ENCODE measurements around the gene MPHOSPH9. TPM values are rescaled to one million over a fixed set of nuclear protein-coding genes. Genes with fewer than 3 reads are reported as not detected.
"Not testable (repeated sequence)": the region's sequence is repeated elsewhere in the genome, so short reads cannot be mapped to it uniquely, and the experiment has no call there.

Gene MPHOSPH9
- total RNA-seq, 1 experiment from 2014 or later, result 44.9 TPM

DNA sequence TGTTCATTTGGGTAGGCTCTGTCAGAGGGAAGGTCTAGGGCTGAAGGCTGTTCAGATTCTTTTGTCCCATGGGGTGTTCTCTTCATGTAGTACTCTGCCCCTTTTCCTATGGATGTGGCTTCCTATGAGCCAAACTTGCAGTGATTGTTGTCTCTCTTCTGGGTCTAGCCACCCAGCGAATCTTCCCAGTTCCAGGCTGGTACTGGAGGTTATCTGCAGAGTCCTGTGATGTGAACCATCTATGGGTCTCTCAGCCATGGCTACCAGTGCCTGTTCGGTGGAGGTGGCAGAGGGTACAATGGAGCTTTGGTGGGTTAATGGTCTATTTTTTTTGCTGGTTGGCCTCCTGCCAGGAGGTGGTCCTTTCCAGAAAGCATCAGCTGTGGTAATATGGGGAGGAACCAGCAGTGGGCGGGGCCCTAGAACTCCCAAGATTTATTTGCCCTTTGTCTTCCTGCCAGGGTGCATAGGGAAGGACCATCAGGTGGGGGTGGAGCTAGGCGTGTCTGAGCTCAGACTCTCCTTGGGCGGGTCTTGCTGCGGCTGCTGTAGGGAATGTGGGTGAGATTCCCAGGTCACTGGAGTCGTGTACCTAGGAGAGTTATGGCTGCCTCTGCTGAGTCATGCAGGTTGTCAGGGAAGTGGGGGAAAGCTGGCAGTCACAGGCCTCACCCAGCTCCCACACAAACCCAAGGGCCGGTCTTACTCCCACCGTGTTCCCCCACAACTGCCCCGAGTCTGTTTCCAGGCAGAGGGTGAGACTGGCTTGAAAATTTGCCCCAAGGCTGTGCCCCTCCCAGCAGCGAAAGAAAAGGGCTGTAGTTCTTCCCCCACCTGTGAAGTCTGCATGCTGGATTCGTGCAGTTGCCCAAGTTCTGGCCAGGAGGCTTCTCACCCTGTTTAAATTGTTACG is 17.8 kb upstream of the MPHOSPH9 start:
- peak overlapping the region; percentile 77 for H3K27ac ChIP-seq (ENCODE audit: low read depth, low read length)
- POLR2A ChIA-PET, result interaction anchor here (1.0 to 1.9 kb wide), 3 partner anchors 9 to 18 kb away, joined by 5 to 13 read pairs (median 5); partner anchors contain the start of genes MPHOSPH9 and MTRFR
- H3K36me3 ChIP-seq (ENCODE audit: control insufficient read depth in 1 of 2, insufficient read depth in 2 of 2, low read length in 2 of 2), result peaks cover 4 to 13% of the 10 kb centered on the region in 2 experiments; a peak in 3 of 4 replicates
- H4K20me1 ChIP-seq (ENCODE audit: insufficient read depth), result no peaks in the 10 kb centered on the region
- ATAC-seq (peak; percentile 87), DNase-seq (ENCODE audit: low read depth, low spot score) (peak; percentile 69)
- H3K4me1 ChIP-seq (ENCODE audit: control insufficient read depth in 1 of 2, insufficient read depth in 2 of 2, low read length in 2 of 2), result peaks cover 19 to 29% of the 10 kb centered on the region in 2 experiments
- RAD21 ChIA-PET (ENCODE audit: low non-redundant PET in 1 of 2, low total read pairs in 2 of 2, uncharacterized antibody in 2 of 2, unreplicated experiment in 2 of 2), result no interaction called here
- H3K27me3 ChIP-seq (ENCODE audit: insufficient read depth, low read length), result no peaks in the 10 kb centered on the region
- CTCF ChIA-PET, result interaction anchor here (1.3 to 1.4 kb wide), 2 partner anchors 13 to 115 kb away, joined by 3 to 7 read pairs; no protein-coding TSS in a partner anchor
- intact Hi-C loops (cut with micrococcal nuclease), result no loop called here
- TSS peak; percentile 41 for BruUV-seq (replicated peaks)
- no peaks in the 10 kb centered on the region for H3K9me2 ChIP-seq (ENCODE audit: insufficient read depth)
- H3K4me3 ChIP-seq (replicated peaks in 1 of 2; ENCODE audit: low read depth in 1 of 2, low read length in 2 of 2), result peak overlapping the region in 1 of 2 experiments; percentile 39; a peak in 2 of 4 replicates
- no peaks in the 10 kb centered on the region for H3K9me3 ChIP-seq (ENCODE audit: control insufficient read depth in 1 of 2, insufficient read depth in 1 of 2, low read depth in 1 of 2, low read length in 2 of 2)
- H2AFZ ChIP-seq (ENCODE audit: low read depth, low read length, poor library complexity, severe bottlenecking), result no peak overlapping the region
- H3K79me2 ChIP-seq (ENCODE audit: insufficient read depth, low read length), result peaks cover 72% of the 10 kb centered on the region
- TF ChIP-seq SIN3A (IDR thresholded peaks at IDR 0.05; ENCODE audit: low read depth) (no peak), POLR2AphosphoS5 (IDR thresholded peaks at IDR 0.05; ENCODE audit: low read depth, low read length) (peak; percentile 38; the same call in 1 of the 2 replicates)
- H3K9ac ChIP-seq (ENCODE audit: low read length), result peak overlapping the region; percentile 65
- H3K4me2 ChIP-seq (ENCODE audit: low read length), result peak overlapping the region; percentile 71

GRCh38 chr12:123248996-123249741 is 16.2 kb upstream of the MPHOSPH9 start:
- Histone ChIP-seq H3K79me2 (ENCODE audit: insufficient read depth, low read length) (peaks cover 77% of the 10 kb centered on the region), H3K27ac (ENCODE audit: low read depth, low read length) (peak overlapping the region; percentile 8; the same call in 1 of the 2 replicates), H3K4me1 (ENCODE audit: control insufficient read depth in 1 of 2, insufficient read depth in 2 of 2, low read length in 2 of 2) (peaks cover 19 to 29% of the 10 kb centered on the region in 2 experiments)
- DNase-seq (ENCODE audit: low read depth, low spot score); H3K27me3 ChIP-seq (ENCODE audit: insufficient read depth, low read length); H2AFZ ChIP-seq (ENCODE audit: low read depth, low read length, poor library complexity, severe bottlenecking); H3K4me2 ChIP-seq (ENCODE audit: low read length); H3K9me3 ChIP-seq (ENCODE audit: control insufficient read depth in 1 of 2, insufficient read depth in 1 of 2, low read depth in 1 of 2, low read length in 2 of 2); ATAC-seq; RAD21 ChIA-PET (ENCODE audit: low non-redundant PET in 1 of 2, low total read pairs in 2 of 2, uncharacterized antibody in 2 of 2, unreplicated experiment in 2 of 2); H3K9me2 ChIP-seq (ENCODE audit: insufficient read depth); H4K20me1 ChIP-seq (ENCODE audit: insufficient read depth); BruUV-seq (replicated peaks); intact Hi-C loops (cut with micrococcal nuclease); H3K9ac ChIP-seq (ENCODE audit: low read length); H3K4me3 ChIP-seq (replicated peaks in 1 of 2; ENCODE audit: low read depth in 1 of 2, low read length in 2 of 2); H3K36me3 ChIP-seq (ENCODE audit: control insufficient read depth in 1 of 2, insufficient read depth in 2 of 2, low read length in 2 of 2): not testable (repeated sequence)
- POLR2A ChIA-PET, result interaction anchor here (3.0 kb wide), 1 partner anchor 16 kb away, joined by 19 read pairs; the partner anchor contains the start of genes MPHOSPH9 and MTRFR
- CTCF ChIA-PET, result interaction anchor here (0.8 to 0.9 kb wide), 2 partner anchors 11 to 16 kb away, joined by 3 read pairs; partner anchors contain the start of genes MPHOSPH9 and MTRFR

DNA sequence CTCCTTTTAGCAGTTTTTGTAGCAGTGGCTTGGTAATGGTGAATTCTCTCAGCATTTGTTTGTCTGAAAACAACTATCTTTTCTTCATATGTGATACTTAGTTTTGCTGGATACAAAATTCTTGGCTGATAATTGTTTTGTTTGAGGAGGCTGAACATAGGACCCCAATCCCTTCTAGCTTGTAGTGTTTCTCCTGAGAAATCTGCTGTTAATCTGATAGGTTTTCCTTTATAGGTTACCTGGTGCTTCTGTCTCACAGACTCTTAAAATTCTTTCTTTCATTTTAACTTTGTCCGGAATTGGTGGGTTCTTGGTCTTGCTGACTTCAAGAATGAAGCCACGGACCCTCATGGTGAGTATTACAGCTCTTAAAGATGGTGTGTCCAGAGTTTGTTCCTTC is 15.2 kb upstream of the MPHOSPH9 start:
- H3K4me2 ChIP-seq (ENCODE audit: low read length); H3K4me3 ChIP-seq (replicated peaks in 1 of 2; ENCODE audit: low read depth in 1 of 2, low read length in 2 of 2); H2AFZ ChIP-seq (ENCODE audit: low read depth, low read length, poor library complexity, severe bottlenecking); H3K9ac ChIP-seq (ENCODE audit: low read length); H4K20me1 ChIP-seq (ENCODE audit: insufficient read depth); BruUV-seq (replicated peaks); intact Hi-C loops (cut with micrococcal nuclease); H3K9me3 ChIP-seq (ENCODE audit: control insufficient read depth in 1 of 2, insufficient read depth in 1 of 2, low read depth in 1 of 2, low read length in 2 of 2); RAD21 ChIA-PET (ENCODE audit: low non-redundant PET in 1 of 2, low total read pairs in 2 of 2, uncharacterized antibody in 2 of 2, unreplicated experiment in 2 of 2); ATAC-seq; H3K27ac ChIP-seq (ENCODE audit: low read depth, low read length); DNase-seq (ENCODE audit: low read depth, low spot score); H3K9me2 ChIP-seq (ENCODE audit: insufficient read depth); H3K36me3 ChIP-seq (ENCODE audit: control insufficient read depth in 1 of 2, insufficient read depth in 2 of 2, low read length in 2 of 2); H3K27me3 ChIP-seq (ENCODE audit: insufficient read depth, low read length): not testable (repeated sequence)
- peaks cover 19 to 29% of the 10 kb centered on the region in 2 experiments for H3K4me1 ChIP-seq (ENCODE audit: control insufficient read depth in 1 of 2, insufficient read depth in 2 of 2, low read length in 2 of 2)
- ChIA-PET POLR2A (interaction anchor here (3.0 kb wide), 1 partner anchor 15 kb away, joined by 19 read pairs; the partner anchor contains the start of genes MPHOSPH9 and MTRFR), CTCF (interaction anchor here (0.9 to 1.1 kb wide), 2 partner anchors 10 kb away, joined by 3 read pairs; no protein-coding TSS in a partner anchor)
- H3K79me2 ChIP-seq (ENCODE audit: insufficient read depth, low read length), result peaks cover 67% of the 10 kb centered on the region

All from HCT116 (cell line).